ENCODE data around the gene FAM219B. TPM values are rescaled to one million over a fixed set of nuclear protein-coding genes. Genes with fewer than 3 reads are reported as not detected.

Gene FAM219B
- total and polyA plus RNA-seq, 2 donors (not counting 1 experiment from before 2014, with no cell fraction given), result 80.2 to 109 TPM

DNA sequence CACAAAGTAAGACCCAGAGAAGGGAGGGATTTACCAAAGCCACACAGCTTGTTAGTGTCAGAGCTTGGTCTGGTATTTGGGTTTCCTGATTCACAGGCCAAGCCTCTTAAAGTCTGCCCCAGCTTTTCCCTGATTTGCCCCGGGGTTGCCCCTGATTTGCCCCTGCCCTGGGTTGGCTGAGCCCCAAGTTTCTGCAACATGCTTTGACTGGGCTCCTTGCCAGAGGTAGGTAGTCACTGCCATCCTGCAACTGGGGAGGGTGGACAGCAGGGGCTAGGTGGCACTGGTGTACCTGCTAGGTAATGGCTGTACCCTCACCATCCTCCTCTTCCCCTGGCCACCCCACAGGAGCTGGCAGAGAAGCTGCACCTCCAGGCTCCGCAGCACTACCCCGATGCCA lies 14.3 kb downstream of the FAM219B start:
- H2AFZ ChIP-seq (ENCODE audit: insufficient read depth, low read depth, low read length, poor library complexity, severe bottlenecking), result no peak overlapping the region
- Mint-ChIP-seq H3K27me3 (no peaks in the 10 kb centered on the region), H3K4me3 (no peak overlapping the region), H3K4me1 (peaks cover 39% of the 10 kb centered on the region), H3K27ac (peak overlapping the region; percentile 46), H3K9me3 (ENCODE audit: insufficient read depth) (no peaks in the 10 kb centered on the region)
- WGBS (ENCODE audit: insufficient coverage), result 44% methylated on average over 1 of the region's 3 CpGs
- peaks cover 16% of the 10 kb centered on the region for H3K79me2 ChIP-seq (ENCODE audit: control insufficient read depth, insufficient read depth, low read length)
- H3K9ac ChIP-seq (ENCODE audit: low read length), result no peak overlapping the region
- POLR2A ChIA-PET, result no interaction called here
- CTCF ChIA-PET, result interaction anchor here (0.9 to 2.3 kb wide), 3 partner anchors 9 to 260 kb away, joined by 3 to 25 read pairs (median 5); no protein-coding TSS in a partner anchor
- intact Hi-C loops (cut with micrococcal nuclease), result loop anchor here (5.0 kb wide), 1 partner anchor 45 kb away; the partner anchor contains the start of gene COX5A
- TF ChIP-seq EZH2 (IDR thresholded peaks at IDR 0.05; ENCODE audit: borderline replicate concordance, insufficient read depth, low read depth, low read length, poor library complexity, severe bottlenecking), result no peak
- TF ChIP-seq, protein P1, sequence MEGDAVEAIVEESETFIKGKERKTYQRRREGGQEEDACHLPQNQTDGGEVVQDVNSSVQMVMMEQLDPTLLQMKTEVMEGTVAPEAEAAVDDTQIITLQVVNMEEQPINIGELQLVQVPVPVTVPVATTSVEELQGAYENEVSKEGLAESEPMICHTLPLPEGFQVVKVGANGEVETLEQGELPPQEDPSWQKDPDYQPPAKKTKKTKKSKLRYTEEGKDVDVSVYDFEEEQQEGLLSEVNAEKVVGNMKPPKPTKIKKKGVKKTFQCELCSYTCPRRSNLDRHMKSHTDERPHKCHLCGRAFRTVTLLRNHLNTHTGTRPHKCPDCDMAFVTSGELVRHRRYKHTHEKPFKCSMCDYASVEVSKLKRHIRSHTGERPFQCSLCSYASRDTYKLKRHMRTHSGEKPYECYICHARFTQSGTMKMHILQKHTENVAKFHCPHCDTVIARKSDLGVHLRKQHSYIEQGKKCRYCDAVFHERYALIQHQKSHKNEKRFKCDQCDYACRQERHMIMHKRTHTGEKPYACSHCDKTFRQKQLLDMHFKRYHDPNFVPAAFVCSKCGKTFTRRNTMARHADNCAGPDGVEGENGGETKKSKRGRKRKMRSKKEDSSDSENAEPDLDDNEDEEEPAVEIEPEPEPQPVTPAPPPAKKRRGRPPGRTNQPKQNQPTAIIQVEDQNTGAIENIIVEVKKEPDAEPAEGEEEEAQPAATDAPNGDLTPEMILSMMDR (IDR thresholded peaks at IDR 0.05), result no peak
- H3K4me1 ChIP-seq (ENCODE audit: control insufficient read depth in 2 of 2, insufficient read depth in 2 of 2, low read length in 2 of 2), result peaks cover 25 to 38% of the 10 kb centered on the region in 2 donors
- H3K4me3 ChIP-seq (ENCODE audit: control extremely low read depth in 1 of 5, extremely low read depth in 1 of 5, insufficient read depth in 1 of 5, low read depth in 2 of 5, low read length in 4 of 5), result no peak overlapping the region
- no peak overlapping the region for H3K27ac ChIP-seq (ENCODE audit: low read length in 2 of 2)
- H3K9me3 ChIP-seq (ENCODE audit: control extremely low read depth in 1 of 3, control insufficient read depth in 2 of 3, insufficient read depth in 1 of 3, low read length in 2 of 3), result no peaks in the 10 kb centered on the region
- ATAC-seq (ENCODE audit: low read depth) (no peak), DNase-seq (no peak)
- no peaks in the 10 kb centered on the region for H4K20me1 ChIP-seq (ENCODE audit: control insufficient read depth, insufficient read depth, low read length, poor library complexity, severe bottlenecking)
- peaks cover 0 to 10% of the 10 kb centered on the region in 2 experiments for H3K36me3 ChIP-seq (replicated peaks in 1 of 2; ENCODE audit: control extremely low read depth in 1 of 2, control insufficient read depth in 1 of 2, extremely low read depth in 1 of 2, insufficient read depth in 2 of 2, low read length in 1 of 2)
- no peak overlapping the region for H3K4me2 ChIP-seq (replicated peaks; ENCODE audit: low read depth, low read length, poor library complexity, severe bottlenecking)
- no peaks in the 10 kb centered on the region for H3K27me3 ChIP-seq (replicated peaks in 1 of 4; ENCODE audit: control extremely low read depth in 1 of 4, control insufficient read depth in 3 of 4, insufficient read depth in 4 of 4, low read length in 3 of 4)

DNA sequence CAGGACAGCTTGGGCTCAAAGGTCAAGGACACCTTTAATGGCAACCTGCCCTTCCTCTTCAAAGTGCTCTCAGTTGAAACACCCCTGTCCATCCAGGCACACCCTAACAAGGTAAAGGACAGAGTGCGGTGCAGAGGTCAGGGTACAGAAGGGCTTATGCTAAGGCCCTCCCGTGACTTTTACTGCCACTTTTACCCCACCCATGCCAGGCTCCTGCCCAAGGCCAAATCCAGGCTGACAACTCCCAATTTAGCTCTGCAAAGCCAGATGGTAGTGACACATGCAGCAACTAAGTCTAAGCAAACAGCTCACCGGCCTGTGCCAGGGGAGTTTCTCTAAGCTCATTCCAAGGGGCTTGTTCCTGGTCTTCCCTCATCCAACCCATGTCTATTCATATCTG lies 15.2 kb downstream of the FAM219B start:
- Histone ChIP-seq H3K9me3 (ENCODE audit: control extremely low read depth in 1 of 3, control insufficient read depth in 2 of 3, insufficient read depth in 1 of 3, low read length in 2 of 3) (no peaks in the 10 kb centered on the region), H3K27ac (ENCODE audit: low read length in 2 of 2) (no peak overlapping the region), H3K9ac (ENCODE audit: low read length) (no peak overlapping the region), H3K36me3 (replicated peaks in 1 of 2; ENCODE audit: control extremely low read depth in 1 of 2, control insufficient read depth in 1 of 2, extremely low read depth in 1 of 2, insufficient read depth in 2 of 2, low read length in 1 of 2) (peaks cover 0 to 6% of the 10 kb centered on the region in 2 experiments), H4K20me1 (ENCODE audit: control insufficient read depth, insufficient read depth, low read length, poor library complexity, severe bottlenecking) (no peaks in the 10 kb centered on the region), H2AFZ (ENCODE audit: insufficient read depth, low read depth, low read length, poor library complexity, severe bottlenecking) (no peak overlapping the region), H3K79me2 (ENCODE audit: control insufficient read depth, insufficient read depth, low read length) (peaks cover 16% of the 10 kb centered on the region), H3K4me1 (ENCODE audit: control insufficient read depth in 2 of 2, insufficient read depth in 2 of 2, low read length in 2 of 2) (peaks cover 25 to 38% of the 10 kb centered on the region in 2 donors), H3K4me2 (replicated peaks; ENCODE audit: low read depth, low read length, poor library complexity, severe bottlenecking) (no peak overlapping the region), H3K27me3 (replicated peaks in 1 of 4; ENCODE audit: control extremely low read depth in 1 of 4, control insufficient read depth in 3 of 4, insufficient read depth in 4 of 4, low read length in 3 of 4) (no peaks in the 10 kb centered on the region), H3K4me3 (ENCODE audit: control extremely low read depth in 1 of 5, extremely low read depth in 1 of 5, insufficient read depth in 1 of 5, low read depth in 2 of 5, low read length in 4 of 5) (no peak overlapping the region)
- ChIA-PET POLR2A (no interaction called here), CTCF (interaction anchor here (0.9 to 2.3 kb wide), 3 partner anchors 10 to 260 kb away, joined by 3 to 25 read pairs (median 5); no protein-coding TSS in a partner anchor)
- TF ChIP-seq, protein P1 (IDR thresholded peaks at IDR 0.05), result no peak
- TF ChIP-seq EZH2 (IDR thresholded peaks at IDR 0.05; ENCODE audit: borderline replicate concordance, insufficient read depth, low read depth, low read length, poor library complexity, severe bottlenecking), result no peak
- Mint-ChIP-seq H3K9me3 (ENCODE audit: insufficient read depth) (no peaks in the 10 kb centered on the region), H3K4me3 (peak overlapping the region; percentile 46), H3K27ac (peak overlapping the region; percentile 10), H3K4me1 (peaks cover 39% of the 10 kb centered on the region), H3K27me3 (no peaks in the 10 kb centered on the region)
- ATAC-seq (ENCODE audit: low read depth), result no peak
- intact Hi-C loops (cut with micrococcal nuclease), result loop anchor here (5.0 kb wide), 1 partner anchor 46 kb away; the partner anchor contains the start of gene COX5A
- WGBS (ENCODE audit: insufficient coverage), result 94% methylated on average over 3 of the region's 3 CpGs
- DNase-seq, result no peak

All from B cell (primary cell).